SK-N-SH (cell line): ENCODE results near the gene MACO1. TPM values are rescaled to one million over a fixed set of nuclear protein-coding genes. Genes with fewer than 3 reads are reported as not detected.

Experiments
- CTCF ChIA-PET: fragments of 300-600, 350-600 bp; formaldehyde crosslinking; extraction: SDS; loops from one replicate; lab custom pipeline; 2021; lab: Yijun Ruan, JAX
- POLR2A ChIA-PET: fragments of 350-600 bp; sonication (Branson Sonifier 250); formaldehyde crosslinking; extraction: SDS; loops from one replicate; lab custom pipeline; 2020; ENCODE audit warnings: antibody characterized with exemption, inconsistent platforms; lab: Yijun Ruan, JAX
- DNase-seq: peaks from one replicate; pipeline ENCODE4 v3.0.0; 2012
- H2AFZ ChIP-seq: fragments of 200-600 bp; sonication (generic); 2 replicates; pipeline ENCODE4 v1.8.1; 2016; ENCODE audit warnings: antibody characterized with exemption, mild to moderate bottlenecking, low read depth
- H3F3A ChIP-seq: fragments of 200-600 bp; sonication (generic); replicated peaks from 2 replicates; pipeline ENCODE3; 2016; ENCODE audit warnings: antibody characterized with exemption, mild to moderate bottlenecking; ENCODE audit not compliant: insufficient read depth
- H3K27ac ChIP-seq, 2 experiments: fragments of 200-500 bp in 1 of 2; fragments of 200-600 bp in 1 of 2; sonication (Bioruptor generic) in 1 of 2; sonication (generic), shearing (Covaris generic) in 1 of 2; 2 replicates each; pipeline versions ENCODE4 v1.5.1 to v1.6.1; 2014 to 2016; ENCODE audit warnings: low read depth in 2 of 2, inconsistent platforms in 1 of 2, low read length in 1 of 2, mild to moderate bottlenecking in 1 of 2, mixed read lengths in 1 of 2
- H3K27me3 ChIP-seq: fragments of 200-600 bp; sonication (generic), shearing (Covaris generic); 2 replicates; pipeline ENCODE4 v1.6.1; 2016; ENCODE audit warnings: mixed run types; ENCODE audit not compliant: insufficient read depth
- H3K36me3 ChIP-seq, 2 experiments: fragments of 200-500 bp in 1 of 2; fragments of 200-600 bp in 1 of 2; sonication (Bioruptor generic) in 1 of 2; sonication (generic) in 1 of 2; replicated peaks in 1 of 2; 2 replicates each; pipeline versions ENCODE3 to v1.5.1; 2014 to 2016; ENCODE audit warnings: low read length in 1 of 2, mild to moderate bottlenecking in 1 of 2; ENCODE audit not compliant: insufficient read depth in 2 of 2, control insufficient read depth in 1 of 2
- H3K4me1 ChIP-seq, 2 experiments: fragments of 200-500 bp in 1 of 2; fragments of 200-600 bp in 1 of 2; sonication (Bioruptor generic) in 1 of 2; sonication (generic), shearing (Covaris generic) in 1 of 2; 2 replicates each; pipeline versions ENCODE4 v1.5.1 to v1.6.1; 2014 to 2016; ENCODE audit warnings: low read depth in 1 of 2, low read length in 1 of 2, mixed run types in 1 of 2; ENCODE audit not compliant: insufficient read depth in 2 of 2, control insufficient read depth in 1 of 2
- H3K4me2 ChIP-seq: fragments of 200-600 bp; sonication (generic), shearing (Covaris generic); 2 replicates; pipeline ENCODE4 v1.6.1; 2017; ENCODE audit warnings: mixed run types
- H3K4me3 ChIP-seq, 2 experiments: fragments of 200-500 bp in 1 of 2; fragments of 200-600 bp in 1 of 2; sonication (Bioruptor generic) in 1 of 2; sonication (generic), shearing (Covaris generic) in 1 of 2; 2 replicates each; pipeline versions ENCODE4 v1.5.1 to v1.8.1; 2014 to 2016; ENCODE audit warnings: low read depth in 2 of 2, inconsistent platforms in 1 of 2, low read length in 1 of 2, mild to moderate bottlenecking in 1 of 2, mixed read lengths in 1 of 2, moderate library complexity in 1 of 2
- H3K79me2 ChIP-seq: fragments of 200-600 bp; sonication (generic); 2 replicates; pipeline ENCODE4 v1.8.1; 2017; ENCODE audit warnings: mild to moderate bottlenecking; ENCODE audit not compliant: insufficient read depth
- H3K9ac ChIP-seq: fragments of 200-600 bp; sonication (generic); 2 replicates; pipeline ENCODE4 v1.6.1; 2017; ENCODE audit warnings: mixed run types
- H3K9me2 ChIP-seq: fragments of 200-600 bp; sonication (generic); 2 replicates; pipeline ENCODE4 v1.6.1; 2017; ENCODE audit warnings: mixed run types
- H3K9me3 ChIP-seq: fragments of 200-600 bp; sonication (generic); 2 replicates; pipeline ENCODE4 v1.6.1; 2017; ENCODE audit warnings: mixed run types, mild to moderate bottlenecking, moderate library complexity
- H4K20me1 ChIP-seq: fragments of 200-600 bp; sonication (generic); 2 replicates; pipeline ENCODE4 v1.6.1; 2017; ENCODE audit warnings: mild to moderate bottlenecking, mixed run types; ENCODE audit not compliant: insufficient read depth
- CHD2 ChIP-seq: fragments of 150-350 bp; IDR thresholded peaks from 2 replicates; pipeline ENCODE4 v1.6.1; 2018; ENCODE audit warnings: low read length; ENCODE audit not compliant: partially characterized antibody
- ELF1 ChIP-seq: IDR thresholded peaks from 2 replicates; pipeline ENCODE4 v1.4.0; 2012
- FOXM1 ChIP-seq: IDR thresholded peaks from 2 replicates; pipeline ENCODE4 v1.4.0; 2012; ENCODE audit warnings: low read depth, mild to moderate bottlenecking
- JUND ChIP-seq: IDR thresholded peaks from 2 replicates; pipeline ENCODE4 v1.4.0; 2012
- MEF2A ChIP-seq: IDR thresholded peaks from 2 replicates; pipeline ENCODE4 v1.4.0; 2012; ENCODE audit warnings: low read depth, borderline replicate concordance
- MXI1 ChIP-seq: IDR thresholded peaks from 2 replicates; pipeline ENCODE4 v1.6.1; 2012; ENCODE audit warnings: mild to moderate bottlenecking, low read depth, low read length, improper control_type of control experiment
- NRF1 ChIP-seq: IDR thresholded peaks from 2 replicates; pipeline ENCODE4 v1.6.1; 2012; ENCODE audit warnings: low read depth, mild to moderate bottlenecking, low read length
- SMC3 ChIP-seq: IDR thresholded peaks from 2 replicates; pipeline ENCODE4 v1.6.1; 2012; ENCODE audit warnings: low read depth, low read length, improper control_type of control experiment
- TEAD4 ChIP-seq: IDR thresholded peaks from 2 replicates; pipeline ENCODE4 v1.4.0; 2012; ENCODE audit warnings: mild to moderate bottlenecking, borderline replicate concordance; ENCODE audit not compliant: insufficient read depth
- YY1 ChIP-seq: IDR thresholded peaks from 2 replicates; pipeline ENCODE4 v1.4.0; 2012; ENCODE audit warnings: low read depth, mild to moderate bottlenecking
- WGBS: methylation state at CpG from one replicate; pipeline ENCODE4 v1.1.6; 2017; ENCODE audit warnings: low lambda C conversion rate; 5-methylcytosine and 5-hydroxymethylcytosine counted together
- polyA plus RNA-seq, 3 experiments: library from polyadenylated mRNA; depleted of rRNA; stranded (reverse); fragments of >200 nt; gene quantifications; 2 replicates each; pipeline ENCODE4 v1.2.3, GENCODE V29; 2012
- TF ChIP-seq, protein P1 (sequence below): fragments of 150-350 bp; IDR thresholded peaks from 2 replicates; pipeline ENCODE4 v1.6.1; 2016; ENCODE audit warnings: mild to moderate bottlenecking, low read depth, low read length
- TF ChIP-seq, protein P2 (sequence below): fragments of 150-350 bp; IDR thresholded peaks from 2 replicates; pipeline ENCODE4 v1.6.1; 2017; ENCODE audit warnings: antibody characterized with exemption, low read length, low read depth, borderline replicate concordance
- TF ChIP-seq, protein P3 (sequence below): IDR thresholded peaks from 2 replicates; pipeline ENCODE4; 2012
- TF ChIP-seq, protein P4 (sequence below): IDR thresholded peaks from 2 replicates; pipeline ENCODE4 v1.6.1; 2012; ENCODE audit warnings: mild to moderate bottlenecking, low read depth, low read length, moderate library complexity

Gene MACO1
- polyA plus RNA-seq, 1 of the 3 experiments (the other 2 are of a cell fraction): 6.9 TPM

DNA sequence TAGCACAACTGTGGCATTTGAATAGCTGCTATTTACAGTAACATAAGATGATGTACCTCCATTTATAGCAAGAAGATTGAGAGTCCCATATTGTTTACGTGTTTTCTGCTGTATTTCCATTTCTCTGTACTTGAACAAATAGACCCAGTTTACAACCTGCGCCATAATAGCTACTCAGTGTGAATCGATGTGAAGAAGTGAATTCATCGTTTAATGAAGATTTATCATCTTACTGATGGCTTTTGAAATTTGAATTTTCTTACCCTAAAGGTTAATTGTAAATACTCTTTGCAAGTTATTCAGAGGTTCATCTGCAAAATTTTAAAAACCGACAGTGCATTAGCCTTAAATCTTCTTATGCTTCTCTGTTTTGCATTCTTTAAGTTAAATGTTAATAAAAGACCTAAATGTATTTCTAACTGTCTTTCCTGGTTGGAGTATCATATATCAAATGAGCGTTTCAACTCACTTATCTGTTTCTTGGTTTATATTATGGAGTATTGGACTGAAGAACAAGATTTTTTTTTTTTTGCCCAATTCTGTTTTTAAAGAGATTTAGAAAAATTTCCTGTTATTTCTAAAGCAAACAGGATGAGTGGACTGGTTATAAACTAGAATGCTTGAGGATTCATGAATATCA lies 2.2 kb downstream of the MACO1 start:
- Histone ChIP-seq H3K9ac (peak overlapping the region; percentile 86; the same call in 1 of the 2 replicates), H3K4me3 (peak overlapping the region; percentile 90 to 93; a peak in 3 of 4 replicates)
- CTCF ChIA-PET: interaction anchor here (1.2 to 2.6 kb wide), 3 partner anchors 18 to 88 kb away, joined by 3 to 9 read pairs (median 5); no protein-coding TSS in a partner anchor

More for the DNA sequence above, 2.2 kb downstream of the MACO1 start:
- Histone ChIP-seq H3K27me3 (no peaks in the 10 kb centered on the region), H3K36me3 (peaks cover 3 to 8% of the 10 kb centered on the region in 2 experiments)
- TF ChIP-seq, protein P1, sequence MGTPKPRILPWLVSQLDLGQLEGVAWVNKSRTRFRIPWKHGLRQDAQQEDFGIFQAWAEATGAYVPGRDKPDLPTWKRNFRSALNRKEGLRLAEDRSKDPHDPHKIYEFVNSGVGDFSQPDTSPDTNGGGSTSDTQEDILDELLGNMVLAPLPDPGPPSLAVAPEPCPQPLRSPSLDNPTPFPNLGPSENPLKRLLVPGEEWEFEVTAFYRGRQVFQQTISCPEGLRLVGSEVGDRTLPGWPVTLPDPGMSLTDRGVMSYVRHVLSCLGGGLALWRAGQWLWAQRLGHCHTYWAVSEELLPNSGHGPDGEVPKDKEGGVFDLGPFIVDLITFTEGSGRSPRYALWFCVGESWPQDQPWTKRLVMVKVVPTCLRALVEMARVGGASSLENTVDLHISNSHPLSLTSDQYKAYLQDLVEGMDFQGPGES: no peak
- TF ChIP-seq YY1 (no peak), SMC3 (no peak), MXI1 (no peak), JUND (no peak), FOXM1 (no peak), CHD2 (no peak), ELF1 (no peak), MEF2A (no peak), NRF1 (no peak), TEAD4 (no peak)
- TF ChIP-seq, protein P2, sequence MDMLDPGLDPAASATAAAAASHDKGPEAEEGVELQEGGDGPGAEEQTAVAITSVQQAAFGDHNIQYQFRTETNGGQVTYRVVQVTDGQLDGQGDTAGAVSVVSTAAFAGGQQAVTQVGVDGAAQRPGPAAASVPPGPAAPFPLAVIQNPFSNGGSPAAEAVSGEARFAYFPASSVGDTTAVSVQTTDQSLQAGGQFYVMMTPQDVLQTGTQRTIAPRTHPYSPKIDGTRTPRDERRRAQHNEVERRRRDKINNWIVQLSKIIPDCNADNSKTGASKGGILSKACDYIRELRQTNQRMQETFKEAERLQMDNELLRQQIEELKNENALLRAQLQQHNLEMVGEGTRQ: no peak
- TF ChIP-seq, protein P3, sequence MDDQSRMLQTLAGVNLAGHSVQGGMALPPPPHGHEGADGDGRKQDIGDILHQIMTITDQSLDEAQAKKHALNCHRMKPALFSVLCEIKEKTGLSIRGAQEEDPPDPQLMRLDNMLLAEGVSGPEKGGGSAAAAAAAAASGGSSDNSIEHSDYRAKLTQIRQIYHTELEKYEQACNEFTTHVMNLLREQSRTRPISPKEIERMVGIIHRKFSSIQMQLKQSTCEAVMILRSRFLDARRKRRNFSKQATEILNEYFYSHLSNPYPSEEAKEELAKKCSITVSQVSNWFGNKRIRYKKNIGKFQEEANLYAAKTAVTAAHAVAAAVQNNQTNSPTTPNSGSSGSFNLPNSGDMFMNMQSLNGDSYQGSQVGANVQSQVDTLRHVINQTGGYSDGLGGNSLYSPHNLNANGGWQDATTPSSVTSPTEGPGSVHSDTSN: no peak
- TF ChIP-seq, protein P4, sequence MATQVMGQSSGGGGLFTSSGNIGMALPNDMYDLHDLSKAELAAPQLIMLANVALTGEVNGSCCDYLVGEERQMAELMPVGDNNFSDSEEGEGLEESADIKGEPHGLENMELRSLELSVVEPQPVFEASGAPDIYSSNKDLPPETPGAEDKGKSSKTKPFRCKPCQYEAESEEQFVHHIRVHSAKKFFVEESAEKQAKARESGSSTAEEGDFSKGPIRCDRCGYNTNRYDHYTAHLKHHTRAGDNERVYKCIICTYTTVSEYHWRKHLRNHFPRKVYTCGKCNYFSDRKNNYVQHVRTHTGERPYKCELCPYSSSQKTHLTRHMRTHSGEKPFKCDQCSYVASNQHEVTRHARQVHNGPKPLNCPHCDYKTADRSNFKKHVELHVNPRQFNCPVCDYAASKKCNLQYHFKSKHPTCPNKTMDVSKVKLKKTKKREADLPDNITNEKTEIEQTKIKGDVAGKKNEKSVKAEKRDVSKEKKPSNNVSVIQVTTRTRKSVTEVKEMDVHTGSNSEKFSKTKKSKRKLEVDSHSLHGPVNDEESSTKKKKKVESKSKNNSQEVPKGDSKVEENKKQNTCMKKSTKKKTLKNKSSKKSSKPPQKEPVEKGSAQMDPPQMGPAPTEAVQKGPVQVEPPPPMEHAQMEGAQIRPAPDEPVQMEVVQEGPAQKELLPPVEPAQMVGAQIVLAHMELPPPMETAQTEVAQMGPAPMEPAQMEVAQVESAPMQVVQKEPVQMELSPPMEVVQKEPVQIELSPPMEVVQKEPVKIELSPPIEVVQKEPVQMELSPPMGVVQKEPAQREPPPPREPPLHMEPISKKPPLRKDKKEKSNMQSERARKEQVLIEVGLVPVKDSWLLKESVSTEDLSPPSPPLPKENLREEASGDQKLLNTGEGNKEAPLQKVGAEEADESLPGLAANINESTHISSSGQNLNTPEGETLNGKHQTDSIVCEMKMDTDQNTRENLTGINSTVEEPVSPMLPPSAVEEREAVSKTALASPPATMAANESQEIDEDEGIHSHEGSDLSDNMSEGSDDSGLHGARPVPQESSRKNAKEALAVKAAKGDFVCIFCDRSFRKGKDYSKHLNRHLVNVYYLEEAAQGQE: no peak
- TF ChIP-seq, all 33 proteins: peak for 0
- no peak overlapping the region for H2AFZ ChIP-seq
- H3K4me2 ChIP-seq: peak overlapping the region; percentile 79
- peaks cover 22 to 35% of the 10 kb centered on the region in 2 experiments; a peak in 3 of 4 replicates for H3K4me1 ChIP-seq
- H4K20me1 ChIP-seq: peaks cover 43% of the 10 kb centered on the region
- H3K27ac ChIP-seq: peak overlapping the region in 1 of 2 experiments; percentile 37; a peak in 1 of 4 replicates
- POLR2A ChIA-PET: no interaction called here
- H3K9me3 ChIP-seq: no peaks in the 10 kb centered on the region
- no peak for DNase-seq
- H3F3A ChIP-seq: peaks cover 7% of the 10 kb centered on the region
- H3K9me2 ChIP-seq: no peaks in the 10 kb centered on the region
- WGBS: 57% methylated on average over 6 of the region's 6 CpGs
- H3K79me2 ChIP-seq: peaks cover 71% of the 10 kb centered on the region
